ENCODE measurements around the gene NR6A1. TPM values are rescaled to one million over a fixed set of nuclear protein-coding genes. Genes with fewer than 3 reads are reported as not detected.

The NR6A1 gene
- total RNA-seq, 5 donors from 2014 or later (not counting 1 experiment from before 2014, with no cell fraction given), result 0.19 to 0.50 (median 0.40) TPM; not detected in 1

GRCh38 chr9:124631326-124631725, 139.8 kb downstream of the NR6A1 start:
- DNase-seq (no peak), ATAC-seq (replicated peaks in 1 of 4) (no peak)
- ChIA-PET CTCF (no interaction called here), POLR2A (no interaction called here)
- H3K36me3 ChIP-seq (ENCODE audit: control insufficient read depth in 2 of 2, extremely low read depth in 1 of 2, insufficient read depth in 1 of 2, low read length in 1 of 2), result no peaks in the 10 kb centered on the region
- H3K36me3 Mint-ChIP-seq, result no peaks in the 10 kb centered on the region
- H3K27me3 ChIP-seq (replicated peaks in 1 of 2; ENCODE audit: control insufficient read depth in 2 of 2, extremely low read depth in 1 of 2, insufficient read depth in 2 of 2, low read length in 1 of 2), result no peaks in the 10 kb centered on the region
- H3K27ac Mint-ChIP-seq, result no peak overlapping the region
- no peaks in the 10 kb centered on the region for H3K4me1 ChIP-seq (ENCODE audit: control insufficient read depth in 1 of 2, extremely low read depth in 1 of 2, insufficient read depth in 2 of 2, low read length in 2 of 2)
- H3K9me3 Mint-ChIP-seq, result no peaks in the 10 kb centered on the region
- no peaks in the 10 kb centered on the region for H3K4me1 Mint-ChIP-seq
- H3K4me3 Mint-ChIP-seq, result no peak overlapping the region
- H3K27me3 Mint-ChIP-seq, result peaks cover 4 to 7% of the 10 kb centered on the region in 2 donors
- no peaks in the 10 kb centered on the region for H3K9me3 ChIP-seq
- H3K27ac ChIP-seq (ENCODE audit: low read length), result no peak overlapping the region
- no peak overlapping the region for H3K4me3 ChIP-seq (ENCODE audit: control insufficient read depth in 1 of 2, extremely low read depth in 1 of 2, low read length in 1 of 2)

DNA sequence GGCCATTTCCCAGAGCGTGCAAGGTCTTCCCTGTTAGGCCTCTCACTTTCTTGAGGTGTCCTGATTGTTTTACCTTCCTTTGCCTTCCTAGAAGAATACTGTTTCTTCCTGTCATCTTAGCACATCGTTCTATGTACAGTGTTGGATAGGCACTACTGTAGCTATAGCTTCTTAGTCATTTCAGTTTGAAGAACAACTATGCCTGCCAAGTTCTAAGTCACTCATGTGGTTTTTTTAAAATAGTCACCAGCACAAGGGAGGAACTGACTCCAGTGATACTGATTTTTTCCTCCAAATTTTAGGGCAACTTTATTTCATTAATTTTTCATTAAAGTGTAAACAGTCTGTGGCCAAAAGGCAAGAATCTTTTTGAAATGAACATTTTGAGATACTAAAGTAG, 141.5 kb downstream of the NR6A1 start:
- no peaks in the 10 kb centered on the region for H3K9me3 ChIP-seq
- ChIA-PET POLR2A (interaction anchor here in 1 of 2 donors (0.6 kb wide), 1 partner anchor 727 kb away, joined by 3 read pairs; no protein-coding TSS in a partner anchor), CTCF (no interaction called here)
- no peaks in the 10 kb centered on the region for H3K4me1 Mint-ChIP-seq
- H3K4me1 ChIP-seq (ENCODE audit: control insufficient read depth in 1 of 2, extremely low read depth in 1 of 2, insufficient read depth in 2 of 2, low read length in 2 of 2), result peaks cover 0 to 5% of the 10 kb centered on the region in 2 experiments
- DNase-seq (no peak), ATAC-seq (replicated peaks in 1 of 4) (no peak)
- no peak overlapping the region for H3K27ac ChIP-seq (ENCODE audit: low read length)
- H3K36me3 ChIP-seq (ENCODE audit: control insufficient read depth in 2 of 2, extremely low read depth in 1 of 2, insufficient read depth in 1 of 2, low read length in 1 of 2), result no peaks in the 10 kb centered on the region
- H3K36me3 Mint-ChIP-seq, result no peaks in the 10 kb centered on the region
- no peak overlapping the region for H3K27ac Mint-ChIP-seq
- H3K27me3 ChIP-seq (replicated peaks in 1 of 2; ENCODE audit: control insufficient read depth in 2 of 2, extremely low read depth in 1 of 2, insufficient read depth in 2 of 2, low read length in 1 of 2), result no peaks in the 10 kb centered on the region
- H3K4me3 Mint-ChIP-seq, result no peak overlapping the region
- no CpG with 5 or more reads among the region's 2 CpGs for WGBS (ENCODE audit: insufficient coverage)
- H3K9me3 Mint-ChIP-seq, result no peaks in the 10 kb centered on the region
- H3K4me3 ChIP-seq (ENCODE audit: control insufficient read depth in 1 of 2, extremely low read depth in 1 of 2, low read length in 1 of 2), result no peak overlapping the region
- peaks cover 0 to 4% of the 10 kb centered on the region in 2 donors for H3K27me3 Mint-ChIP-seq

GRCh38 chr9:124628741-124629140, 142.4 kb downstream of the NR6A1 start:
- H3K4me3 Mint-ChIP-seq, result no peak overlapping the region
- no peak for ATAC-seq (replicated peaks in 1 of 4)
- no peak overlapping the region for H3K27ac Mint-ChIP-seq
- ChIA-PET POLR2A (interaction anchor here in 1 of 2 donors (0.6 kb wide), 1 partner anchor 727 kb away, joined by 3 read pairs; no protein-coding TSS in a partner anchor), CTCF (no interaction called here)
- Histone ChIP-seq H3K27me3 (replicated peaks in 1 of 2; ENCODE audit: control insufficient read depth in 2 of 2, extremely low read depth in 1 of 2, insufficient read depth in 2 of 2, low read length in 1 of 2) (no peaks in the 10 kb centered on the region), H3K36me3 (ENCODE audit: control insufficient read depth in 2 of 2, extremely low read depth in 1 of 2, insufficient read depth in 1 of 2, low read length in 1 of 2) (no peaks in the 10 kb centered on the region), H3K27ac (ENCODE audit: low read length) (no peak overlapping the region), H3K4me3 (ENCODE audit: control insufficient read depth in 1 of 2, extremely low read depth in 1 of 2, low read length in 1 of 2) (no peak overlapping the region), H3K9me3 (no peaks in the 10 kb centered on the region), H3K4me1 (ENCODE audit: control insufficient read depth in 1 of 2, extremely low read depth in 1 of 2, insufficient read depth in 2 of 2, low read length in 2 of 2) (peaks cover 0 to 5% of the 10 kb centered on the region in 2 experiments)
- H3K27me3 Mint-ChIP-seq, result peaks cover 0 to 2% of the 10 kb centered on the region in 2 donors
- H3K36me3 Mint-ChIP-seq, result no peaks in the 10 kb centered on the region
- DNase-seq, result no peak
- H3K4me1 Mint-ChIP-seq, result no peaks in the 10 kb centered on the region
- WGBS (ENCODE audit: insufficient coverage), result 95% methylated on average over 8 of the region's 11 CpGs
- H3K9me3 Mint-ChIP-seq, result no peaks in the 10 kb centered on the region

DNA sequence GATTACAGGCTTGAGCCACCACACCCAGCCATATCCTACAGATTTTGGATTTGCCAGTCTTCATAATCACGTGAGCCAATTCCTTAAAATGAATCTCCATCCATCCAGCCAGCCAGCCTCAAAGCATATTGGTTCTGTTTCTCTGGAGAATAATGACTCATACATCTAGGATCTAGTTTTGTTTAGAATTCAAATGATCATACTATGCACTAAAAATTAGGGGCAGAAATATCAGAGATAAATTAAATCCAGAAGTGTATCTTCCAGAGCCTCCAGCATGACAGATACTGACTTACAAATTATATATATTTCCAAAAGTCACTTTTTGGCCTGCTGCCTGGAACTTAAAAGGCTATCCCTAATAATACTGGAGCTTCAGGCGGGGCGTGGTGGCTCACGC, 144.8 kb downstream of the NR6A1 start:
- H3K36me3 ChIP-seq (ENCODE audit: control insufficient read depth in 2 of 2, extremely low read depth in 1 of 2, insufficient read depth in 1 of 2, low read length in 1 of 2), result no peaks in the 10 kb centered on the region
- H3K27ac ChIP-seq (ENCODE audit: low read length), result no peak overlapping the region
- Mint-ChIP-seq H3K27me3 (peaks cover 0 to 3% of the 10 kb centered on the region in 2 donors), H3K36me3 (no peaks in the 10 kb centered on the region), H3K27ac (no peak overlapping the region), H3K4me3 (no peak overlapping the region), H3K9me3 (no peaks in the 10 kb centered on the region), H3K4me1 (no peaks in the 10 kb centered on the region)
- ATAC-seq (replicated peaks in 1 of 4) (no peak), DNase-seq (no peak)
- POLR2A ChIA-PET, result no interaction called here
- H3K4me3 ChIP-seq (ENCODE audit: control insufficient read depth in 1 of 2, extremely low read depth in 1 of 2, low read length in 1 of 2), result no peak overlapping the region
- peaks cover 0 to 5% of the 10 kb centered on the region in 2 experiments for H3K4me1 ChIP-seq (ENCODE audit: control insufficient read depth in 1 of 2, extremely low read depth in 1 of 2, insufficient read depth in 2 of 2, low read length in 2 of 2)
- no peaks in the 10 kb centered on the region for H3K27me3 ChIP-seq (replicated peaks in 1 of 2; ENCODE audit: control insufficient read depth in 2 of 2, extremely low read depth in 1 of 2, insufficient read depth in 2 of 2, low read length in 1 of 2)
- 86% methylated on average over 3 of the region's 4 CpGs for WGBS (ENCODE audit: insufficient coverage)
- CTCF ChIA-PET, result interaction anchor here in 1 of 2 donors (0.6 to 1.7 kb wide), 2 partner anchors 9 to 11 kb away, joined by 3 to 4 read pairs; no protein-coding TSS in a partner anchor
- H3K9me3 ChIP-seq, result no peaks in the 10 kb centered on the region

- Mint-ChIP-seq H3K27me3 (peaks cover 0 to 3% of the 10 kb centered on the region in 2 donors), H3K4me3 (no peak overlapping the region), H3K36me3 (no peaks in the 10 kb centered on the region), H3K4me1 (no peaks in the 10 kb centered on the region), H3K27ac (no peak overlapping the region), H3K9me3 (no peaks in the 10 kb centered on the region)
- H3K27ac ChIP-seq (ENCODE audit: low read length), result peak overlapping the region; percentile 24
- DNase-seq (peak in 3 of 35 experiments; percentile 1 to 11 (median 6)), ATAC-seq (replicated peaks in 1 of 4) (no peak)
- H3K27me3 ChIP-seq (replicated peaks in 1 of 2; ENCODE audit: control insufficient read depth in 2 of 2, extremely low read depth in 1 of 2, insufficient read depth in 2 of 2, low read length in 1 of 2), result no peaks in the 10 kb centered on the region
- H3K36me3 ChIP-seq (ENCODE audit: control insufficient read depth in 2 of 2, extremely low read depth in 1 of 2, insufficient read depth in 1 of 2, low read length in 1 of 2), result no peaks in the 10 kb centered on the region
- H3K4me1 ChIP-seq (ENCODE audit: control insufficient read depth in 1 of 2, extremely low read depth in 1 of 2, insufficient read depth in 2 of 2, low read length in 2 of 2), result peaks cover 0 to 5% of the 10 kb centered on the region in 2 experiments
- CTCF ChIA-PET, result no interaction called here
- POLR2A ChIA-PET, result no interaction called here
- H3K9me3 ChIP-seq, result no peaks in the 10 kb centered on the region
- H3K4me3 ChIP-seq (ENCODE audit: control insufficient read depth in 1 of 2, extremely low read depth in 1 of 2, low read length in 1 of 2), result no peak overlapping the region
- 73% methylated on average over 4 of the region's 6 CpGs for WGBS (ENCODE audit: insufficient coverage)
Observed at GRCh38 chr9:124625087-124625486, 146.0 kb downstream of the NR6A1 start.

DNA sequence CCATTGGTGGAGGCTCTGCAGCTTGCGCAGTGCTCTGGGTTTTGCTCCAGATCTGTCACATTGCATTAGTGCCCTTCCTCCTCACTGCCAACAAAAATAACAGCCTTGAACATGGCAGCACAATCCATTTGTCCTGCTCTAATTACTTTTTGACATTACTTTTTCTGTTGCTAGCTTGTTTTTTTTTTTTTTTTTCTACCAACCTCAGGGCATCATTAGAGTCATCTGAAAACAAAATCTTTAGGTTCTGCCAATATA, 146.4 kb downstream of the NR6A1 start:
- DNase-seq (no peak), ATAC-seq (replicated peaks in 1 of 4) (no peak)
- peaks cover 0 to 3% of the 10 kb centered on the region in 2 donors for H3K27me3 Mint-ChIP-seq
- ChIA-PET CTCF (interaction anchor here in 1 of 2 donors (0.6 kb wide), 1 partner anchor 939 kb away, joined by 3 read pairs; no protein-coding TSS in a partner anchor), POLR2A (interaction anchor here in 1 of 2 donors (0.5 kb wide), 1 partner anchor 36 kb away, joined by 11 read pairs; no protein-coding TSS in a partner anchor)
- H3K4me3 Mint-ChIP-seq, result no peak overlapping the region
- H3K4me1 Mint-ChIP-seq, result no peaks in the 10 kb centered on the region
- Histone ChIP-seq H3K36me3 (ENCODE audit: control insufficient read depth in 2 of 2, extremely low read depth in 1 of 2, insufficient read depth in 1 of 2, low read length in 1 of 2) (no peaks in the 10 kb centered on the region), H3K27me3 (replicated peaks in 1 of 2; ENCODE audit: control insufficient read depth in 2 of 2, extremely low read depth in 1 of 2, insufficient read depth in 2 of 2, low read length in 1 of 2) (no peaks in the 10 kb centered on the region), H3K9me3 (no peaks in the 10 kb centered on the region), H3K4me3 (ENCODE audit: control insufficient read depth in 1 of 2, extremely low read depth in 1 of 2, low read length in 1 of 2) (no peak overlapping the region), H3K4me1 (ENCODE audit: control insufficient read depth in 1 of 2, extremely low read depth in 1 of 2, insufficient read depth in 2 of 2, low read length in 2 of 2) (peaks cover 0 to 5% of the 10 kb centered on the region in 2 experiments), H3K27ac (ENCODE audit: low read length) (peak overlapping the region; percentile 24)
- H3K36me3 Mint-ChIP-seq, result no peaks in the 10 kb centered on the region
- WGBS (ENCODE audit: insufficient coverage), result 90% methylated on average over 1 of the region's 1 CpG
- H3K27ac Mint-ChIP-seq, result no peak overlapping the region
- H3K9me3 Mint-ChIP-seq, result no peaks in the 10 kb centered on the region
